Suprapubic skin (tissue), 4 donors: ENCODE measurements around the gene KCNJ2. TPM values are rescaled to one million over a fixed set of nuclear protein-coding genes. Genes with fewer than 3 reads are reported as not detected.

Experiments used
- DNase-seq, 2 donors: peaks; one replicate each; pipeline ENCODE4 v3.0.0-alpha.2; 2019; ENCODE audit warnings: low spot score in 2 of 2
- H3K27ac ChIP-seq: fragments of 200-600 bp; sonication (generic); one replicate; pipeline ENCODE4 v1.5.1; 2019
- H3K27me3 ChIP-seq: fragments of 200-600 bp; sonication (generic); one replicate; pipeline ENCODE4 v1.5.1; 2019
- H3K36me3 ChIP-seq: fragments of 200-600 bp; sonication (generic); one replicate; pipeline ENCODE4 v1.5.1; 2019
- H3K4me1 ChIP-seq: fragments of 200-600 bp; sonication (generic); one replicate; pipeline ENCODE4 v1.5.1; 2019
- H3K4me3 ChIP-seq: fragments of 200-600 bp; sonication (generic); one replicate; pipeline ENCODE4 v1.5.1; 2019; ENCODE audit warnings: mild to moderate bottlenecking
- H3K9me3 ChIP-seq: fragments of 200-600 bp; sonication (generic); one replicate; pipeline ENCODE4 v1.5.1; 2019
- EP300 ChIP-seq: sonication (generic); formaldehyde crosslinking; IDR thresholded peaks from one replicate; pipeline ENCODE4 v1.6.1; 2017; ENCODE audit warnings: antibody characterized with exemption
- POLR2A ChIP-seq, 2 donors: fragments of 450-650 bp; IDR thresholded peaks; one replicate each; pipeline ENCODE4 v1.6.1; 2017; ENCODE audit warnings: antibody characterized with exemption in 2 of 2, mild to moderate bottlenecking in 2 of 2, moderate library complexity in 2 of 2
- POLR2AphosphoS5 ChIP-seq, 3 donors: sonication (generic); formaldehyde crosslinking; IDR thresholded peaks; one replicate each; pipeline ENCODE4 v1.6.1; 2017; ENCODE audit warnings: antibody characterized with exemption in 3 of 3
- WGBS: methylation state at CpG from one replicate; pipeline ENCODE4 v1.1.5; 2018; 5-methylcytosine and 5-hydroxymethylcytosine counted together
- total RNA-seq, 4 donors: library from RNA; depleted of rRNA; stranded (reverse); fragments of >200 nt; gene quantifications; one replicate each; pipeline ENCODE4 v1.1.0, GENCODE V29; 2016
- TF ChIP-seq, protein P1 (sequence below), 2 donors: fragments of 200-600 bp in 1 of 2; fragments of 450-650 bp in 1 of 2; sonication (generic) in 1 of 2; IDR thresholded peaks; one replicate each; pipeline ENCODE4 v1.5.1; 2016 to 2019; ENCODE audit warnings: antibody characterized with exemption in 2 of 2, mild to moderate bottlenecking in 1 of 2, moderate library complexity in 1 of 2

Gene KCNJ2
- total RNA-seq, 4 donors from 2014 or later: 5.5 to 15.7 (median 7.9) TPM

- no peak for DNase-seq
- Histone ChIP-seq H3K36me3 (no peaks in the 10 kb centered on the region), H3K4me3 (no peak overlapping the region), H3K4me1 (peaks cover 15% of the 10 kb centered on the region), H3K9me3 (no peaks in the 10 kb centered on the region), H3K27me3 (no peaks in the 10 kb centered on the region), H3K27ac (no peak overlapping the region)
- 50% methylated on average over 2 of the region's 2 CpGs for WGBS
- no peak for TF ChIP-seq EP300
- TF ChIP-seq, protein P1, sequence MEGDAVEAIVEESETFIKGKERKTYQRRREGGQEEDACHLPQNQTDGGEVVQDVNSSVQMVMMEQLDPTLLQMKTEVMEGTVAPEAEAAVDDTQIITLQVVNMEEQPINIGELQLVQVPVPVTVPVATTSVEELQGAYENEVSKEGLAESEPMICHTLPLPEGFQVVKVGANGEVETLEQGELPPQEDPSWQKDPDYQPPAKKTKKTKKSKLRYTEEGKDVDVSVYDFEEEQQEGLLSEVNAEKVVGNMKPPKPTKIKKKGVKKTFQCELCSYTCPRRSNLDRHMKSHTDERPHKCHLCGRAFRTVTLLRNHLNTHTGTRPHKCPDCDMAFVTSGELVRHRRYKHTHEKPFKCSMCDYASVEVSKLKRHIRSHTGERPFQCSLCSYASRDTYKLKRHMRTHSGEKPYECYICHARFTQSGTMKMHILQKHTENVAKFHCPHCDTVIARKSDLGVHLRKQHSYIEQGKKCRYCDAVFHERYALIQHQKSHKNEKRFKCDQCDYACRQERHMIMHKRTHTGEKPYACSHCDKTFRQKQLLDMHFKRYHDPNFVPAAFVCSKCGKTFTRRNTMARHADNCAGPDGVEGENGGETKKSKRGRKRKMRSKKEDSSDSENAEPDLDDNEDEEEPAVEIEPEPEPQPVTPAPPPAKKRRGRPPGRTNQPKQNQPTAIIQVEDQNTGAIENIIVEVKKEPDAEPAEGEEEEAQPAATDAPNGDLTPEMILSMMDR (IDR thresholded peaks at IDR 0.05): no peak
- TF ChIP-seq POLR2A (IDR thresholded peaks at IDR 0.05): no peak
- TF ChIP-seq POLR2AphosphoS5 (IDR thresholded peaks at IDR 0.05): no peak
Observed at GRCh38 chr17:70123193-70123592, 46.1 kb upstream of the KCNJ2 start.

DNA sequence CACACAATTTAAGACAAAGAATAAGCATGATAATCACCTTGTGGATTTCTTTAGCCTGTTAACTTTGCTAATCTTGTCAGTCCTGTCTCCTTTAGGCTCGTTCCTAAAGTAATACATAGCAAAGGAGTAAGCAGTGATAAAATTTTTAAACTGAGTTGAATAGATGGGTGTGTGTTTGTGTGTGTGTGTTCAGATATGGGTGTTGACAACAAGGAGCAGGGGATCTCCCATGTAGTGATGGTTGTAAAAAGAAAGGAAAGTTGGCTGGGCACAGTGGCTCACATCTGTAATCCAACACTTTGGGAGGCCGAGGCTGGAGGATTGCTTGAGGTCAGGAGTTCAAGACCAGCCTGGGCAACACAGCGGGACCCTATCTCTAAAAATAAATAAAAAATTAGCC lies 44.6 kb upstream of the KCNJ2 start:
- TF ChIP-seq POLR2AphosphoS5 (IDR thresholded peaks at IDR 0.05): no peak
- TF ChIP-seq, protein P1 (IDR thresholded peaks at IDR 0.05): no peak
- no peak for TF ChIP-seq EP300
- no peak for TF ChIP-seq POLR2A (IDR thresholded peaks at IDR 0.05)
- Histone ChIP-seq H3K27ac (no peak overlapping the region), H3K36me3 (no peaks in the 10 kb centered on the region), H3K4me3 (no peak overlapping the region), H3K9me3 (no peaks in the 10 kb centered on the region), H3K27me3 (no peaks in the 10 kb centered on the region), H3K4me1 (peaks cover 15% of the 10 kb centered on the region)
- no peak for DNase-seq
- WGBS: 52% methylated on average over 3 of the region's 3 CpGs

DNA sequence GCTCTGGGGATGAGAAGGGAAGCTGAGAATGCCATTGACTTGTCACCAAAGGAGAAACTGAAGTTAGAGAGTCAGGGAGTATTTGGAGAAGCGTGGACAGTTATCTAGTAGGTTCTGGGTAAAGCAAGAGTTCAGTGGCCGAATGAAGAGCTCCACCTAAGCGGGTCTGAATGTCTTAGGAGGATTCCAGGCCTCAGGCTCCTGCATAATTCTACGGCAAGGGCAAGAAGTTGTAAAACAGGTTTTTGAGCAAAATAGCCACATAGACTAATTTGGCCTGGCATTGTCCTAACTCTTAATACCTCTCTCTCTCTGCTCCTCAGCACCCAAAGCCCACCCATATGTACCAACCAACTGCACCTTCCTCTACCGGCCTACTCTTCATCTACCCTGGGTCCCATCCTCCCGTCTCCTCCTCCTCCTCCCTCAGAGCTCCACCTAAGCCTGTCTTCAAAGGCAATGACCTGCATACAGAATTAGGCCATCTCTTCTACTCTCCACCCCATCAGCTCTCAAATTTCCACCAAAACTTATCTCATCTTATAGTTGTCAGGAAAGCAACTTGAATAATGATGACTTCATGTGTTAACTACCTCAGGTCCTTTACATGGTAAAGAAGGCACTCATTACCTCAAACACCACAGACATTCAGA lies 42.0 kb upstream of the KCNJ2 start:
- DNase-seq: no peak
- no peak overlapping the region for H3K4me3 ChIP-seq
- TF ChIP-seq EP300: no peak
- TF ChIP-seq POLR2AphosphoS5 (IDR thresholded peaks at IDR 0.05): no peak
- TF ChIP-seq POLR2A (IDR thresholded peaks at IDR 0.05): no peak
- TF ChIP-seq, protein P1 (IDR thresholded peaks at IDR 0.05): no peak
- H3K4me1 ChIP-seq: peaks cover 15% of the 10 kb centered on the region
- no peaks in the 10 kb centered on the region for H3K9me3 ChIP-seq
- no peak overlapping the region for H3K27ac ChIP-seq
- WGBS: 65% methylated on average over 6 of the region's 6 CpGs
- H3K27me3 ChIP-seq: no peaks in the 10 kb centered on the region
- no peaks in the 10 kb centered on the region for H3K36me3 ChIP-seq

DNA sequence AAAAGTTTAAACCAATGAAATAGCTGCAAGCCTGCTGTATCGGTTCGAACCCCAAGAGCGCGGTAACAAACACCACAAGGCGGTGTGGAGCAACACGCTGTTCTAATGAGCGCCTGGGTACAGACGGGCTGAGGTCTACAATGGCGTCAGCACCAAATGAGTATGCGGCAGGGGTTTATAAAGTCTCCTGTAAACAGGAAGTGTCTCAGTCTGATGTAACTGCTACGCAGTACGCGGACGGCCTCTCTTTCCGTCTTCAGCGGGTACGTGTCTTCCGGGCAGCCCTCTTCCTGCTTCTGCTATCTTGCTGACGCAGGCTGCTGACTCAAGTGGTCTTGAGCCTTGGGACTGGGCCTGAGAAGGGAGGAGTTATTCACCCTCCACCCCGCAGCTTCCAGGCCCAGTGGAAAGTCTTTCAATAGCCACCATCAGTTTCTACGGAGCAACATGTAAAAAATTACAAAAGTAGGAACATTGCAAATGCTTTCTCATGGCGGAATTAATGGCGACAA lies 40.5 kb upstream of the KCNJ2 start:
- H3K36me3 ChIP-seq: no peaks in the 10 kb centered on the region
- DNase-seq: no peak
- H3K27me3 ChIP-seq: no peaks in the 10 kb centered on the region
- H3K4me3 ChIP-seq: no peak overlapping the region
- H3K9me3 ChIP-seq: no peaks in the 10 kb centered on the region
- H3K4me1 ChIP-seq: peaks cover 10% of the 10 kb centered on the region
- H3K27ac ChIP-seq: no peak overlapping the region
- WGBS: 94% methylated on average over 23 of the region's 23 CpGs
- TF ChIP-seq EP300 (no peak), POLR2A (IDR thresholded peaks at IDR 0.05) (no peak)

- Histone ChIP-seq H3K27ac (no peak overlapping the region), H3K4me3 (no peak overlapping the region), H3K36me3 (no peaks in the 10 kb centered on the region), H3K9me3 (no peaks in the 10 kb centered on the region), H3K27me3 (no peaks in the 10 kb centered on the region), H3K4me1 (peaks cover under 1% of the 10 kb centered on the region)
- TF ChIP-seq POLR2AphosphoS5 (IDR thresholded peaks at IDR 0.05) (no peak), POLR2A (IDR thresholded peaks at IDR 0.05) (no peak), EP300 (no peak)
- TF ChIP-seq, protein P1 (IDR thresholded peaks at IDR 0.05): no peak
- DNase-seq: no peak
- WGBS: 69% methylated on average over 3 of the region's 3 CpGs
Observed at GRCh38 chr17:70130289-70130688, 39.0 kb upstream of the KCNJ2 start.

DNA sequence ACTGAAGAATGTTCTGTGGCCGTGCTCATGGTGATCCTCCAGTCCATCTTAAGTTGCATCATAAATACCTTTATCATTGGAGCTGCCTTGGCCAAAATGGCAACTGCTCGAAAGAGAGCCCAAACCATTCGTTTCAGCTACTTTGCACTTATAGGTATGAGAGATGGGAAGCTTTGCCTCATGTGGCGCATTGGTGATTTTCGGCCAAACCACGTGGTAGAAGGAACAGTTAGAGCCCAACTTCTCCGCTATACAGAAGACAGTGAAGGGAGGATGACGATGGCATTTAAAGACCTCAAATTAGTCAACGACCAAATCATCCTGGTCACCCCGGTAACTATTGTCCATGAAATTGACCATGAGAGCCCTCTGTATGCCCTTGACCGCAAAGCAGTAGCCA lies 36.8 kb upstream of the KCNJ2 start:
- DNase-seq: no peak
- WGBS: 96% methylated on average over 11 of the region's 11 CpGs
- Histone ChIP-seq H3K9me3 (no peaks in the 10 kb centered on the region), H3K27ac (no peak overlapping the region), H3K4me1 (peaks cover 17% of the 10 kb centered on the region), H3K4me3 (no peak overlapping the region), H3K36me3 (no peaks in the 10 kb centered on the region), H3K27me3 (no peaks in the 10 kb centered on the region)
- TF ChIP-seq, protein P1 (IDR thresholded peaks at IDR 0.05): no peak
- TF ChIP-seq EP300 (no peak), POLR2A (IDR thresholded peaks at IDR 0.05) (no peak), POLR2AphosphoS5 (IDR thresholded peaks at IDR 0.05) (no peak)
